ENCODE data around the gene ZBTB11. TPM values are rescaled to one million over a fixed set of nuclear protein-coding genes. Genes with fewer than 3 reads are reported as not detected.
A peak's percentile ranks its signal among the peaks of the same experiment; 100 is the strongest.

The ZBTB11 gene
- total and polyA plus RNA-seq, 9 of the 15 experiments (the other 6 are each of a cell fraction or from before 2014, with no cell fraction given) = 6.2 to 31.9 (median 21.4) TPM

DNA sequence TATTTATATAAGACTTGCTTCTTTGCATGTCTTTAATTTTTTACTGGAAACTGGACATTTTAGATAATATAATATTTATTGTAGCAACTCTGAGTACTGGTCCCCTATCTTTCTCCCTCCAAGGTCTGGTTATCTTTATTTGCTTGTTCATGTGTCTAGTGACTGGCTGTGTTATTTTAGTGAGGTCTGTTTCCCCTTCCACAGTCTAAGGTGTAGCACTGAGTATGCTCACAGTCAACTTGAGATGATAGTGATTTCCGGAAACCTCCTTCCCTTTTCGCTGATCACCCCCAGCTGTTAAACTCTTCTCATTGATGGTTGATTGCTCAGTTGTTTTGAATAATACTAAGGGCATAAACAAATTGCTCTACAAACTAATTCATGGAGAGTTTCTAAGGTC lies 65.9 kb downstream of the ZBTB11 start (continued):
- TF ChIP-seq, protein P1, sequence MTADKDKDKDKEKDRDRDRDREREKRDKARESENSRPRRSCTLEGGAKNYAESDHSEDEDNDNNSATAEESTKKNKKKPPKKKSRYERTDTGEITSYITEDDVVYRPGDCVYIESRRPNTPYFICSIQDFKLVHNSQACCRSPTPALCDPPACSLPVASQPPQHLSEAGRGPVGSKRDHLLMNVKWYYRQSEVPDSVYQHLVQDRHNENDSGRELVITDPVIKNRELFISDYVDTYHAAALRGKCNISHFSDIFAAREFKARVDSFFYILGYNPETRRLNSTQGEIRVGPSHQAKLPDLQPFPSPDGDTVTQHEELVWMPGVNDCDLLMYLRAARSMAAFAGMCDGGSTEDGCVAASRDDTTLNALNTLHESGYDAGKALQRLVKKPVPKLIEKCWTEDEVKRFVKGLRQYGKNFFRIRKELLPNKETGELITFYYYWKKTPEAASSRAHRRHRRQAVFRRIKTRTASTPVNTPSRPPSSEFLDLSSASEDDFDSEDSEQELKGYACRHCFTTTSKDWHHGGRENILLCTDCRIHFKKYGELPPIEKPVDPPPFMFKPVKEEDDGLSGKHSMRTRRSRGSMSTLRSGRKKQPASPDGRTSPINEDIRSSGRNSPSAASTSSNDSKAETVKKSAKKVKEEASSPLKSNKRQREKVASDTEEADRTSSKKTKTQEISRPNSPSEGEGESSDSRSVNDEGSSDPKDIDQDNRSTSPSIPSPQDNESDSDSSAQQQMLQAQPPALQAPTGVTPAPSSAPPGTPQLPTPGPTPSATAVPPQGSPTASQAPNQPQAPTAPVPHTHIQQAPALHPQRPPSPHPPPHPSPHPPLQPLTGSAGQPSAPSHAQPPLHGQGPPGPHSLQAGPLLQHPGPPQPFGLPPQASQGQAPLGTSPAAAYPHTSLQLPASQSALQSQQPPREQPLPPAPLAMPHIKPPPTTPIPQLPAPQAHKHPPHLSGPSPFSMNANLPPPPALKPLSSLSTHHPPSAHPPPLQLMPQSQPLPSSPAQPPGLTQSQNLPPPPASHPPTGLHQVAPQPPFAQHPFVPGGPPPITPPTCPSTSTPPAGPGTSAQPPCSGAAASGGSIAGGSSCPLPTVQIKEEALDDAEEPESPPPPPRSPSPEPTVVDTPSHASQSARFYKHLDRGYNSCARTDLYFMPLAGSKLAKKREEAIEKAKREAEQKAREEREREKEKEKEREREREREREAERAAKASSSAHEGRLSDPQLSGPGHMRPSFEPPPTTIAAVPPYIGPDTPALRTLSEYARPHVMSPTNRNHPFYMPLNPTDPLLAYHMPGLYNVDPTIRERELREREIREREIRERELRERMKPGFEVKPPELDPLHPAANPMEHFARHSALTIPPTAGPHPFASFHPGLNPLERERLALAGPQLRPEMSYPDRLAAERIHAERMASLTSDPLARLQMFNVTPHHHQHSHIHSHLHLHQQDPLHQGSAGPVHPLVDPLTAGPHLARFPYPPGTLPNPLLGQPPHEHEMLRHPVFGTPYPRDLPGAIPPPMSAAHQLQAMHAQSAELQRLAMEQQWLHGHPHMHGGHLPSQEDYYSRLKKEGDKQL (CRISPR knock-in tag; IDR thresholded peaks at IDR 0.05; ENCODE audit: borderline replicate concordance) = no peak
- TF ChIP-seq SP1 (CRISPR knock-in tag; IDR thresholded peaks at IDR 0.05) = no peak
- no peak for TF ChIP-seq CCNT2 (IDR thresholded peaks at IDR 0.05; ENCODE audit: borderline replicate concordance, extremely low read depth, insufficient read length, low read depth, low read length)
- TF ChIP-seq DPF2 (IDR thresholded peaks at IDR 0.05) = peak; percentile 48; the same call in 1 of the 2 replicates
- no peak for TF ChIP-seq RNF2 (IDR thresholded peaks at IDR 0.05)
- TF ChIP-seq HDAC2 (IDR thresholded peaks at IDR 0.05) = peak; percentile 53; the same call in 1 of the 2 replicates
- TF ChIP-seq, protein P2, sequence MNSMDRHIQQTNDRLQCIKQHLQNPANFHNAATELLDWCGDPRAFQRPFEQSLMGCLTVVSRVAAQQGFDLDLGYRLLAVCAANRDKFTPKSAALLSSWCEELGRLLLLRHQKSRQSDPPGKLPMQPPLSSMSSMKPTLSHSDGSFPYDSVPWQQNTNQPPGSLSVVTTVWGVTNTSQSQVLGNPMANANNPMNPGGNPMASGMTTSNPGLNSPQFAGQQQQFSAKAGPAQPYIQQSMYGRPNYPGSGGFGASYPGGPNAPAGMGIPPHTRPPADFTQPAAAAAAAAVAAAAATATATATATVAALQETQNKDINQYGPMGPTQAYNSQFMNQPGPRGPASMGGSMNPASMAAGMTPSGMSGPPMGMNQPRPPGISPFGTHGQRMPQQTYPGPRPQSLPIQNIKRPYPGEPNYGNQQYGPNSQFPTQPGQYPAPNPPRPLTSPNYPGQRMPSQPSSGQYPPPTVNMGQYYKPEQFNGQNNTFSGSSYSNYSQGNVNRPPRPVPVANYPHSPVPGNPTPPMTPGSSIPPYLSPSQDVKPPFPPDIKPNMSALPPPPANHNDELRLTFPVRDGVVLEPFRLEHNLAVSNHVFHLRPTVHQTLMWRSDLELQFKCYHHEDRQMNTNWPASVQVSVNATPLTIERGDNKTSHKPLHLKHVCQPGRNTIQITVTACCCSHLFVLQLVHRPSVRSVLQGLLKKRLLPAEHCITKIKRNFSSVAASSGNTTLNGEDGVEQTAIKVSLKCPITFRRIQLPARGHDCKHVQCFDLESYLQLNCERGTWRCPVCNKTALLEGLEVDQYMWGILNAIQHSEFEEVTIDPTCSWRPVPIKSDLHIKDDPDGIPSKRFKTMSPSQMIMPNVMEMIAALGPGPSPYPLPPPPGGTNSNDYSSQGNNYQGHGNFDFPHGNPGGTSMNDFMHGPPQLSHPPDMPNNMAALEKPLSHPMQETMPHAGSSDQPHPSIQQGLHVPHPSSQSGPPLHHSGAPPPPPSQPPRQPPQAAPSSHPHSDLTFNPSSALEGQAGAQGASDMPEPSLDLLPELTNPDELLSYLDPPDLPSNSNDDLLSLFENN (IDR thresholded peaks at IDR 0.05; ENCODE audit: low read depth in 2 of 2, low read length in 2 of 2) = no peak
- no peak for TF ChIP-seq HNRNPL (IDR thresholded peaks at IDR 0.05; ENCODE audit: low read depth, low read length)
- TF ChIP-seq PHF21A (IDR thresholded peaks at IDR 0.05; ENCODE audit: borderline replicate concordance, low read depth) = no peak
- no peak for TF ChIP-seq NFE2L1 (tag; IDR thresholded peaks at IDR 0.05; ENCODE audit: borderline replicate concordance, low read depth)
- TF ChIP-seq, protein P3, sequence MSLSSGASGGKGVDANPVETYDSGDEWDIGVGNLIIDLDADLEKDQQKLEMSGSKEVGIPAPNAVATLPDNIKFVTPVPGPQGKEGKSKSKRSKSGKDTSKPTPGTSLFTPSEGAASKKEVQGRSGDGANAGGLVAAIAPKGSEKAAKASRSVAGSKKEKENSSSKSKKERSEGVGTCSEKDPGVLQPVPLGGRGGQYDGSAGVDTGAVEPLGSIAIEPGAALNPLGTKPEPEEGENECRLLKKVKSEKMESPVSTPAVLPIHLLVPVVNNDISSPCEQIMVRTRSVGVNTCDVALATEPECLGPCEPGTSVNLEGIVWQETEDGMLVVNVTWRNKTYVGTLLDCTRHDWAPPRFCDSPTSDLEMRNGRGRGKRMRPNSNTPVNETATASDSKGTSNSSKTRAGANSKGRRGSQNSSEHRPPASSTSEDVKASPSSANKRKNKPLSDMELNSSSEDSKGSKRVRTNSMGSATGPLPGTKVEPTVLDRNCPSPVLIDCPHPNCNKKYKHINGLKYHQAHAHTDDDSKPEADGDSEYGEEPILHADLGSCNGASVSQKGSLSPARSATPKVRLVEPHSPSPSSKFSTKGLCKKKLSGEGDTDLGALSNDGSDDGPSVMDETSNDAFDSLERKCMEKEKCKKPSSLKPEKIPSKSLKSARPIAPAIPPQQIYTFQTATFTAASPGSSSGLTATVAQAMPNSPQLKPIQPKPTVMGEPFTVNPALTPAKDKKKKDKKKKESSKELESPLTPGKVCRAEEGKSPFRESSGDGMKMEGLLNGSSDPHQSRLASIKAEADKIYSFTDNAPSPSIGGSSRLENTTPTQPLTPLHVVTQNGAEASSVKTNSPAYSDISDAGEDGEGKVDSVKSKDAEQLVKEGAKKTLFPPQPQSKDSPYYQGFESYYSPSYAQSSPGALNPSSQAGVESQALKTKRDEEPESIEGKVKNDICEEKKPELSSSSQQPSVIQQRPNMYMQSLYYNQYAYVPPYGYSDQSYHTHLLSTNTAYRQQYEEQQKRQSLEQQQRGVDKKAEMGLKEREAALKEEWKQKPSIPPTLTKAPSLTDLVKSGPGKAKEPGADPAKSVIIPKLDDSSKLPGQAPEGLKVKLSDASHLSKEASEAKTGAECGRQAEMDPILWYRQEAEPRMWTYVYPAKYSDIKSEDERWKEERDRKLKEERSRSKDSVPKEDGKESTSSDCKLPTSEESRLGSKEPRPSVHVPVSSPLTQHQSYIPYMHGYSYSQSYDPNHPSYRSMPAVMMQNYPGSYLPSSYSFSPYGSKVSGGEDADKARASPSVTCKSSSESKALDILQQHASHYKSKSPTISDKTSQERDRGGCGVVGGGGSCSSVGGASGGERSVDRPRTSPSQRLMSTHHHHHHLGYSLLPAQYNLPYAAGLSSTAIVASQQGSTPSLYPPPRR (CRISPR knock-in tag; IDR thresholded peaks at IDR 0.05; ENCODE audit: borderline replicate concordance) = no peak
- TF ChIP-seq ETV1 (tag; conservative IDR thresholded peaks at IDR 0.05; ENCODE audit: low read depth) = no peak
- TF ChIP-seq GATA2 (CRISPR knock-in tag; IDR thresholded peaks at IDR 0.05) = no peak
- no peak for TF ChIP-seq HNRNPH1 (optimal IDR thresholded peaks at IDR 0.05; ENCODE audit: low read depth, low read length)
- TF ChIP-seq SMARCA4 (IDR thresholded peaks at IDR 0.05) = peak; percentile 54; the same call in 1 of the 2 replicates

Measured in K562 (cell line).